IMR-90 (cell line): ENCODE measurements around the gene SPOCK3. TPM values are rescaled to one million over a fixed set of nuclear protein-coding genes. Genes with fewer than 3 reads are reported as not detected.

Source experiments
- ATAC-seq: fragments of 200-7000 bp; cut with Tn5 transposase; 2 replicates; pipeline ENCODE4 v1.9.1; 2020; ENCODE audit warnings: low read depth, mild to moderate bottlenecking, moderate library complexity
- BruUV-seq: library from RNA; stranded (reverse); fragments of 400-500 nt; replicated peaks from 2 replicates; lab custom pipeline; 2021; lab: Mats Ljungman, UMichigan
- CTCF ChIA-PET: fragments of 300-600 bp; formaldehyde crosslinking; extraction: SDS; loops from one replicate; lab custom pipeline; 2021; ENCODE audit warnings: antibody characterized with exemption; lab: Yijun Ruan, JAX
- POLR2A ChIA-PET: fragments of 300-600 bp; sonication (Branson Sonifier 250); formaldehyde crosslinking; loops from one replicate; lab custom pipeline; 2022; ENCODE audit warnings: antibody characterized with exemption; ENCODE audit not compliant: unreplicated experiment; lab: Charles Lee
- DNase-seq: peaks from one replicate; pipeline ENCODE4 v3.0.0; 2013
- H2AFZ ChIP-seq: replicated peaks from 2 replicates; pipeline ENCODE3; 2013; ENCODE audit warnings: low read length, mild to moderate bottlenecking; ENCODE audit not compliant: poor library complexity
- H2AK5ac ChIP-seq: 2 replicates; pipeline ENCODE4 v1.6.1; 2013; ENCODE audit warnings: low read depth, low read length, inconsistent platforms
- H2AK9ac ChIP-seq: replicated peaks from 2 replicates; pipeline ENCODE3; 2013; ENCODE audit warnings: mild to moderate bottlenecking, low read depth, low read length, moderate library complexity; ENCODE audit not compliant: poor library complexity
- H2BK120ac ChIP-seq: 2 replicates; pipeline ENCODE4 v1.6.1; 2013; ENCODE audit warnings: low read depth, low read length, inconsistent platforms
- H2BK15ac ChIP-seq: 3 replicates; pipeline ENCODE4 v1.6.1; 2013; ENCODE audit warnings: low read depth, low read length, inconsistent platforms
- H2BK20ac ChIP-seq: 2 replicates; pipeline ENCODE4 v1.6.1; 2013; ENCODE audit warnings: low read depth, mild to moderate bottlenecking, inconsistent platforms, low read length, moderate library complexity
- H2BK5ac ChIP-seq: 2 replicates; pipeline ENCODE4 v1.6.1; 2013; ENCODE audit warnings: mild to moderate bottlenecking, low read depth, low read length, inconsistent platforms; ENCODE audit not compliant: poor library complexity, severe bottlenecking
- H3K14ac ChIP-seq: replicated peaks from 2 replicates; pipeline ENCODE4 v1.6.1; 2013; ENCODE audit warnings: low read depth, low read length, inconsistent platforms
- H3K18ac ChIP-seq: 2 replicates; pipeline ENCODE4 v1.6.1; 2013; ENCODE audit warnings: low read depth, low read length, control low read depth
- H3K23ac ChIP-seq: 2 replicates; pipeline ENCODE4 v1.6.1; 2013; ENCODE audit warnings: low read depth, low read length, inconsistent platforms
- H3K27ac ChIP-seq: 2 replicates; pipeline ENCODE4 v1.5.1; 2013; ENCODE audit warnings: mild to moderate bottlenecking, control low read depth, low read length; ENCODE audit not compliant: insufficient read depth
- H3K27me3 ChIP-seq: 2 replicates; pipeline ENCODE4 v1.6.1; 2013; ENCODE audit warnings: low read length; ENCODE audit not compliant: control insufficient read depth, insufficient read depth
- H3K36me3 ChIP-seq: 2 replicates; pipeline ENCODE4 v1.6.1; 2013; ENCODE audit warnings: low read length, mixed read lengths; ENCODE audit not compliant: control insufficient read depth, insufficient read depth
- H3K4ac ChIP-seq: 2 replicates; pipeline ENCODE4 v1.6.1; 2013; ENCODE audit warnings: low read depth, low read length, inconsistent platforms
- H3K4me1 ChIP-seq: 2 replicates; pipeline ENCODE4 v1.6.1; 2013; ENCODE audit warnings: low read length, mixed read lengths; ENCODE audit not compliant: control insufficient read depth, insufficient read depth
- H3K4me2 ChIP-seq: 2 replicates; pipeline ENCODE4 v1.6.1; 2013; ENCODE audit warnings: low read depth, mild to moderate bottlenecking, control low read depth, low read length, moderate library complexity
- H3K4me3 ChIP-seq: 2 replicates; pipeline ENCODE4 v1.5.1; 2013; ENCODE audit warnings: low read depth, mild to moderate bottlenecking, control low read depth, low read length, moderate library complexity; ENCODE audit not compliant: insufficient read depth
- H3K56ac ChIP-seq: 2 replicates; pipeline ENCODE4 v1.6.1; 2013; ENCODE audit warnings: low read length, inconsistent platforms; ENCODE audit not compliant: insufficient read depth; ENCODE audit errors: extremely low read depth
- H3K79me1 ChIP-seq, 2 experiments: 2 replicates each; pipeline ENCODE4 v1.6.1; 2013; ENCODE audit warnings: low read length in 2 of 2, inconsistent platforms in 1 of 2, low read depth in 1 of 2
- H3K9ac ChIP-seq: 2 replicates; pipeline ENCODE4 v1.6.1; 2013; ENCODE audit warnings: low read depth, low read length, control low read depth
- H3K9me1 ChIP-seq: 2 replicates; pipeline ENCODE4 v1.6.1; 2013; ENCODE audit warnings: low read length, inconsistent platforms; ENCODE audit not compliant: insufficient read depth
- H3K9me3 ChIP-seq: 2 replicates; pipeline ENCODE4 v1.6.1; 2013; ENCODE audit warnings: low read length; ENCODE audit not compliant: control insufficient read depth, insufficient read depth
- H4K20me1 ChIP-seq: 2 replicates; pipeline ENCODE4 v1.6.1; 2013; ENCODE audit warnings: low read length, inconsistent platforms; ENCODE audit not compliant: insufficient read depth
- H4K5ac ChIP-seq: 2 replicates; pipeline ENCODE4 v1.6.1; 2013; ENCODE audit warnings: mild to moderate bottlenecking, low read depth, low read length, control low read depth
- H4K8ac ChIP-seq, 2 experiments: 2 replicates each; pipeline ENCODE4 v1.6.1; 2013; ENCODE audit warnings: low read depth in 2 of 2, low read length in 2 of 2, control low read depth in 1 of 2, inconsistent platforms in 1 of 2
- H4K91ac ChIP-seq: 2 replicates; pipeline ENCODE4 v1.6.1; 2013; ENCODE audit warnings: low read depth, low read length, inconsistent platforms; ENCODE audit not compliant: insufficient read depth
- BHLHE40 ChIP-seq: fragments of 150-350 bp; IDR thresholded peaks from 2 replicates; pipeline ENCODE4 v1.6.1; 2016; ENCODE audit warnings: mild to moderate bottlenecking, low read depth, low read length
- CEBPB ChIP-seq: IDR thresholded peaks from 2 replicates; pipeline ENCODE4 v1.6.1; 2012; ENCODE audit warnings: low read depth, low read length, improper control_type of control experiment
- MAZ ChIP-seq: IDR thresholded peaks from 2 replicates; pipeline ENCODE4 v1.6.1; 2012; ENCODE audit warnings: low read depth, mild to moderate bottlenecking, low read length, improper control_type of control experiment, moderate library complexity, borderline replicate concordance
- NFE2L2 ChIP-seq: fragments of 150-350 bp; IDR thresholded peaks from 2 replicates; pipeline ENCODE4 v1.6.1; 2016; ENCODE audit warnings: low read depth, mild to moderate bottlenecking, low read length
- RAD21 ChIP-seq: IDR thresholded peaks from 2 replicates; pipeline ENCODE4 v1.6.1; 2012; ENCODE audit warnings: low read length, improper control_type of control experiment
- RCOR1 ChIP-seq: IDR thresholded peaks from 2 replicates; pipeline ENCODE4 v1.6.1; 2012; ENCODE audit warnings: mild to moderate bottlenecking, low read length, improper control_type of control experiment; ENCODE audit not compliant: insufficient replicate concordance
- RFX5 ChIP-seq: IDR thresholded peaks from 2 replicates; pipeline ENCODE4 v1.8.0; 2012; ENCODE audit warnings: low read depth, mild to moderate bottlenecking, low read length, moderate library complexity
- WGBS, 2 experiments: methylation state at CpG; one replicate each; pipeline versions ENCODE4 v1.1.5 to v1.1.7; 2013; ENCODE audit warnings: missing lambda C conversion rate in 2 of 2; ENCODE audit not compliant: insufficient read length in 1 of 2; ENCODE audit errors: extremely low coverage in 2 of 2; 5-methylcytosine and 5-hydroxymethylcytosine counted together
- dilution Hi-C: fragments of 300-500 bp; cut with HindIII; formaldehyde crosslinking; loops from one replicate; pipeline ENCODE4 v1.14.3; 2018; ENCODE audit warnings: low sequenced_read_pairs; ENCODE audit not compliant: unreplicated experiment
- in situ Hi-C: fragments of 300-500 bp; cut with MboI; formaldehyde crosslinking; loops from 3 replicates; pipeline ENCODE4 v1.14.3; 2019; ENCODE audit warnings: low sequenced_read_pairs, inconsistent platforms, mixed read lengths
- intact Hi-C: fragments of 100-400 bp; cut with micrococcal nuclease; formaldehyde crosslinking; loops from 2 replicates; pipeline ENCODE4 v1.10.0; 2022
- polyA plus RNA-seq, 3 experiments: library from polyadenylated mRNA; depleted of rRNA; stranded (reverse); fragments of >200 nt; gene quantifications; 2 replicates each; pipeline ENCODE4 v1.2.3, GENCODE V29; 2012; ENCODE audit warnings: low replicate concordance in 1 of 3
- total RNA-seq: library from RNA; depleted of rRNA; stranded (reverse); fragments of >200 nt; gene quantifications from 2 replicates; pipeline ENCODE4 v1.2.3, GENCODE V29; 2012
- TF ChIP-seq, protein P1 (sequence below): fragments of 150-350 bp; IDR thresholded peaks from 2 replicates; pipeline ENCODE4 v1.6.1; 2017; ENCODE audit warnings: mild to moderate bottlenecking, antibody characterized with exemption, low read length, low read depth
- TF ChIP-seq, protein P2 (sequence below): fragments of 150-350 bp; IDR thresholded peaks from 2 replicates; pipeline ENCODE4 v1.6.1; 2016; ENCODE audit warnings: low read depth, mild to moderate bottlenecking, low read length, moderate library complexity, borderline replicate concordance
- TF ChIP-seq, protein P3 (sequence below): conservative IDR thresholded peaks from 2 replicates; pipeline ENCODE4 v1.5.1; 2012; ENCODE audit warnings: mild to moderate bottlenecking, low read depth, low read length, improper control_type of control experiment

Gene SPOCK3
- total and polyA plus RNA-seq, 2 of the 4 experiments (the other 2 are of a cell fraction): not detected

DNA sequence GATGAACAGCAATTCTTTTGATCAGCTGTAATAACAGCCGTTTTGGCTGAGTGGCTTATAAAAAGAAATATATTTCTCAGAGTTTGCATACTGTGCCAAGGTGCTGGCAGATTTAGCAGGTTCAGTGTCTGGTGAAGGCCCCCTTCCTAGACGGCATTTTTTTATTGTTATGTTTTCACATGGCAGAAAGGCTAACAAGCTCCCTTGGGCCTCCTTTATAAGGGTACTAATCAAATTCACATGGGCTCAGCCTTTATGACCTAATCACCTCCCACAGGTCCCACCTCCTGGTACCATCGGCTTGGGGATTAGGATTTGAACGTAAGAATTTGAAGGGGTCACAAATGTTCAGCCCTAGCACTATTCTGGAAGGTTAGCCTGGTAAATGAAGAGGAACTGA is 431.9 kb downstream of the SPOCK3 start:
- no peak overlapping the region for H2AFZ ChIP-seq
- dilution Hi-C loops (no loop called here), in situ Hi-C loops (no loop called here), intact Hi-C loops (no loop called here)
- H2BK5ac ChIP-seq: no peak overlapping the region
- H2AK5ac ChIP-seq: no peak overlapping the region
- no peak overlapping the region for H3K4me3 ChIP-seq
- H4K5ac ChIP-seq: no peak overlapping the region
- H3K79me1 ChIP-seq: no peaks in the 10 kb centered on the region
- BruUV-seq: no TSS peak
- no peak overlapping the region for H4K8ac ChIP-seq
- TF ChIP-seq RCOR1: no peak
- no peak for TF ChIP-seq RAD21
- TF ChIP-seq, protein P1, sequence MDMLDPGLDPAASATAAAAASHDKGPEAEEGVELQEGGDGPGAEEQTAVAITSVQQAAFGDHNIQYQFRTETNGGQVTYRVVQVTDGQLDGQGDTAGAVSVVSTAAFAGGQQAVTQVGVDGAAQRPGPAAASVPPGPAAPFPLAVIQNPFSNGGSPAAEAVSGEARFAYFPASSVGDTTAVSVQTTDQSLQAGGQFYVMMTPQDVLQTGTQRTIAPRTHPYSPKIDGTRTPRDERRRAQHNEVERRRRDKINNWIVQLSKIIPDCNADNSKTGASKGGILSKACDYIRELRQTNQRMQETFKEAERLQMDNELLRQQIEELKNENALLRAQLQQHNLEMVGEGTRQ: no peak
- TF ChIP-seq, protein P2, sequence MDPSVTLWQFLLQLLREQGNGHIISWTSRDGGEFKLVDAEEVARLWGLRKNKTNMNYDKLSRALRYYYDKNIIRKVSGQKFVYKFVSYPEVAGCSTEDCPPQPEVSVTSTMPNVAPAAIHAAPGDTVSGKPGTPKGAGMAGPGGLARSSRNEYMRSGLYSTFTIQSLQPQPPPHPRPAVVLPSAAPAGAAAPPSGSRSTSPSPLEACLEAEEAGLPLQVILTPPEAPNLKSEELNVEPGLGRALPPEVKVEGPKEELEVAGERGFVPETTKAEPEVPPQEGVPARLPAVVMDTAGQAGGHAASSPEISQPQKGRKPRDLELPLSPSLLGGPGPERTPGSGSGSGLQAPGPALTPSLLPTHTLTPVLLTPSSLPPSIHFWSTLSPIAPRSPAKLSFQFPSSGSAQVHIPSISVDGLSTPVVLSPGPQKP: no peak
- no peak for TF ChIP-seq CEBPB
- TF ChIP-seq MAZ: no peak
- no peak for TF ChIP-seq NFE2L2
- TF ChIP-seq, protein P3, sequence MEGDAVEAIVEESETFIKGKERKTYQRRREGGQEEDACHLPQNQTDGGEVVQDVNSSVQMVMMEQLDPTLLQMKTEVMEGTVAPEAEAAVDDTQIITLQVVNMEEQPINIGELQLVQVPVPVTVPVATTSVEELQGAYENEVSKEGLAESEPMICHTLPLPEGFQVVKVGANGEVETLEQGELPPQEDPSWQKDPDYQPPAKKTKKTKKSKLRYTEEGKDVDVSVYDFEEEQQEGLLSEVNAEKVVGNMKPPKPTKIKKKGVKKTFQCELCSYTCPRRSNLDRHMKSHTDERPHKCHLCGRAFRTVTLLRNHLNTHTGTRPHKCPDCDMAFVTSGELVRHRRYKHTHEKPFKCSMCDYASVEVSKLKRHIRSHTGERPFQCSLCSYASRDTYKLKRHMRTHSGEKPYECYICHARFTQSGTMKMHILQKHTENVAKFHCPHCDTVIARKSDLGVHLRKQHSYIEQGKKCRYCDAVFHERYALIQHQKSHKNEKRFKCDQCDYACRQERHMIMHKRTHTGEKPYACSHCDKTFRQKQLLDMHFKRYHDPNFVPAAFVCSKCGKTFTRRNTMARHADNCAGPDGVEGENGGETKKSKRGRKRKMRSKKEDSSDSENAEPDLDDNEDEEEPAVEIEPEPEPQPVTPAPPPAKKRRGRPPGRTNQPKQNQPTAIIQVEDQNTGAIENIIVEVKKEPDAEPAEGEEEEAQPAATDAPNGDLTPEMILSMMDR: no peak
- no peak for TF ChIP-seq BHLHE40
- TF ChIP-seq RFX5: no peak
- H3K27me3 ChIP-seq: no peaks in the 10 kb centered on the region
- H3K9ac ChIP-seq: no peak overlapping the region
- H3K36me3 ChIP-seq: no peaks in the 10 kb centered on the region
- no peak overlapping the region for H3K23ac ChIP-seq
- no peak overlapping the region for H3K4ac ChIP-seq
- H3K9me3 ChIP-seq: peaks cover 2% of the 10 kb centered on the region; the same call in 1 of the 2 replicates
- H2AK9ac ChIP-seq: no peak overlapping the region
- no peaks in the 10 kb centered on the region for H3K9me1 ChIP-seq
- ChIA-PET POLR2A (no interaction called here), CTCF (no interaction called here)
- H3K18ac ChIP-seq: no peak overlapping the region
- DNase-seq (no peak), ATAC-seq (no peak)
- H3K4me1 ChIP-seq: no peaks in the 10 kb centered on the region
- H2BK15ac ChIP-seq: no peak overlapping the region
- H2BK20ac ChIP-seq: no peak overlapping the region
- H3K14ac ChIP-seq: no peak overlapping the region
- no peak overlapping the region for H3K4me2 ChIP-seq
- no CpG with 5 or more reads among the region's 4 CpGs for WGBS, 2 experiments
- no peak overlapping the region for H3K27ac ChIP-seq
- no peak overlapping the region for H2BK120ac ChIP-seq
- H3K56ac ChIP-seq: no peak overlapping the region
- H4K20me1 ChIP-seq: no peaks in the 10 kb centered on the region
- no peak overlapping the region for H4K91ac ChIP-seq
